ENCODE results near the gene SLC17A2. TPM values are rescaled to one million over a fixed set of nuclear protein-coding genes. Genes with fewer than 3 reads are reported as not detected.

The SLC17A2 gene
- total RNA-seq, 1 donor from 2014 or later: not detected

DNA sequence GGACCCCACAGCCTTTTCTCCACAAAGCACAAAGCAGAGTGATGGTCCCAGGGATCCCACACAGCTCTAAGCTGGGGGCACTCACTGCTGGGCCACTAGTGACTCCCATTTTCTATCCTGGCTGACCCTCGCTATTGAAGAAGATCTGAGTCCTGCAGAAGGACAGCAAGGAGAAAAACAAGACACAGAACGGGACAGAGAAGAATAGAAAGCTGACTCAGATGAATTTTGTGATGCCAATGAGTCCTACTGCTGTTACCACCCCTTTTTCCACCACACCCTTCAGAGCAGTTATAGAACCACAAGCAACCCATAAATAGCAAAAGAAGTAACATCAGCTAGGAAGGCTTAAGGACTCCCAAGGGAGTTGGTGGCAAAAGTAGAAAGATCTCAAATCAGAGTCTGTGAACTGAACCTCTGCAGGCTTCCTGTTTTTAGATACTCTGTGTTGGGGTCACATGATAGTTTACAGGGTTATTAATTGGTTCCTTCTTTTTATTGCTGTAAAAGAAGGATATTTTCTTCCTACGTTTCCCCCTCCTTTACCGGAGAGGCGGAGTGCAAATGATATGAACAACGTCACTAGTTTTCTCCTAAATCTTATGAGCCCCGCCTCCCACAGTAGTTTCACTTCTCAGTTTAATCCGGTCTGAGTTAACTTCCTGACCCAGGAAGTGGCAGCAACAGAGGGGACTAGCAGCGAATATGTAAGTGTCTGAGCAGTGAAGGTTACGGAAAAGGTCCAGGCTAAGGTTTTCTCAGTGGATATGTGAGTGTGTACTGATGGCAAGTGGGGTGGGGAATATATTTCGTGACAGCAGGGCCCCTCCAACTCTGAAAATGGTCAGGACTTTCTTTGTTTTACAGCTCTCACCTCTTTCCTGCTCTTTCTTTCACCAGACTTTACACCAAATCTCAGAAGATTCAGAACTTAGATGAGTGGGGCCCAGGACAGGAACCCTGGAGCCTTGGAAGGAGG, 31.9 kb upstream of the SLC17A2 start, which contains the start of gene TRIM38:
TRIM38 (plus strand) TSS at position 654 of the 979 bp plus-strand sequence. CDS start 3,721 bp downstream, outside the sequence.
- FAIRE-seq (no peak), DNase-seq (ENCODE audit: low read depth) (peak; percentile 83)
- H3K4me3 ChIP-seq (ENCODE audit: low read depth, low read length): peak within 1 kb of the TSS; percentile 57
- no peaks in the 10 kb centered on the region for H3K27me3 ChIP-seq (ENCODE audit: control insufficient read depth, insufficient read depth, low read length)
- TF ChIP-seq CTCF (IDR thresholded peaks at IDR 0.05; ENCODE audit: insufficient read depth, low read length, severe bottlenecking): no peak
- peaks cover 5% of the 10 kb centered on the region for H3K36me3 ChIP-seq (ENCODE audit: control insufficient read depth, insufficient read depth, low read length)

GRCh38 chr6:25961619-25962148, 31.2 kb upstream of the SLC17A2 start:
- Histone ChIP-seq H3K27me3 (ENCODE audit: control insufficient read depth, insufficient read depth, low read length) (no peaks in the 10 kb centered on the region), H3K4me3 (ENCODE audit: low read depth, low read length) (no peak overlapping the region), H3K36me3 (ENCODE audit: control insufficient read depth, insufficient read depth, low read length) (peaks cover 5% of the 10 kb centered on the region)
- FAIRE-seq (no peak), DNase-seq (ENCODE audit: low read depth) (no peak)
- TF ChIP-seq CTCF (IDR thresholded peaks at IDR 0.05; ENCODE audit: insufficient read depth, low read length, severe bottlenecking): no peak

DNA sequence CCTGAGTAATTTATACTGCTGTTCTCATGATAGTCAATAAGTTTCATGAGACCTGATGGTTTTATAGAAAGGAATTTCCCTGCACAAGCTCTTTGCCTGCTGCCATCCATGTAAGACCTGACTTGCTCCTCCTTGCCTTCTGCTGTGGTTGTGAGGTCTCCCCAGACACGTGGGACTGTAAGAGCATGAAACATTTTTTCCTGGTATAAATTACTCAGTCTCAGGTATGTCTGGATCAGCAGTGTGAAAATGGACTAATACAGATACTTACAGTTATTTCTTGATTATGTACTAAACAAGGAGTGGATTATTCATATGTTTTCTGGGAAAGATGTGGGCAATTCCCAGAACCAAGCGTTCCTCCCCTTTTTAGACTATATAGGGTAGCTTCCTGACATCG, 30.2 kb upstream of the SLC17A2 start:
- FAIRE-seq (no peak), DNase-seq (ENCODE audit: low read depth) (no peak)
- no peaks in the 10 kb centered on the region for H3K27me3 ChIP-seq (ENCODE audit: control insufficient read depth, insufficient read depth, low read length)
- TF ChIP-seq CTCF (IDR thresholded peaks at IDR 0.05; ENCODE audit: insufficient read depth, low read length, severe bottlenecking): no peak
- H3K36me3 ChIP-seq (ENCODE audit: control insufficient read depth, insufficient read depth, low read length): peaks cover 1% of the 10 kb centered on the region
- no peak overlapping the region for H3K4me3 ChIP-seq (ENCODE audit: low read depth, low read length)

DNA sequence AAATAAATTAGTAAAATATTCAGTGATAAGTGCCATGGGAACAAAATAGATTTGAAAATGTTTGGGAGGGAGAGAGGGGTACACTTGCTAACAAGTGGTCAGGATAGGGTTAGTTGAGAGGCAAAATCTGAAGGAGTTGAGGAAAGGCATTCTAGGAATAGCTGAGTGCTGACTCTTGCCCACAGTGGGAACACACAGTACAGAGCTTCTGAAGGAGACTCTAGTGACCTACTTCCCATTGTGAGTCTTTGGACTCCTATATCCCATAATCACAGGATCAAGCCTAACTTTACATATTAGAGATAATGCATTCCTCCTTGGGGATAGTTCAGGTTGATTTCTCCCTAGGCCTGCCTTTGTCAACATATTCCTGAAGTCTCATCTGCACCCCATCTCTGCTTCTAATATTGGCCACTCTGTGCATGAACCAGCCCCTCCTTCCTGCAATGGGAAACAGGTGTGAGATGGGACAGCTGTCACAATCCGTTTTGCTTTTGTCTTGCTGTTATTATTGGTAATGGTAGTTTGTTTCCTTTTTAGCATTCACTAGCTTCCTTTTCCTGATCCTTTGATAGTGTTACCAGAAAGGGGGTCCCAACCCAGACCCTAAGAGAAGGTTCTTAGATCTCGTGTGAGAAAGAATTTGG, 29.5 kb upstream of the SLC17A2 start:
- Histone ChIP-seq H3K27me3 (ENCODE audit: control insufficient read depth, insufficient read depth, low read length) (no peaks in the 10 kb centered on the region), H3K36me3 (ENCODE audit: control insufficient read depth, insufficient read depth, low read length) (peaks cover 1% of the 10 kb centered on the region), H3K4me3 (ENCODE audit: low read depth, low read length) (no peak overlapping the region)
- no peak for DNase-seq (ENCODE audit: low read depth)
- no peak for TF ChIP-seq CTCF (IDR thresholded peaks at IDR 0.05; ENCODE audit: insufficient read depth, low read length, severe bottlenecking)
- no peak for FAIRE-seq

- no peak for TF ChIP-seq CTCF (IDR thresholded peaks at IDR 0.05; ENCODE audit: insufficient read depth, low read length, severe bottlenecking)
- Histone ChIP-seq H3K36me3 (ENCODE audit: control insufficient read depth, insufficient read depth, low read length) (no peaks in the 10 kb centered on the region), H3K27me3 (ENCODE audit: control insufficient read depth, insufficient read depth, low read length) (no peaks in the 10 kb centered on the region), H3K4me3 (ENCODE audit: low read depth, low read length) (no peak overlapping the region)
- no peak for FAIRE-seq
- peak; percentile 90 for DNase-seq (ENCODE audit: low read depth)
These were observed 28.2 kb upstream of the SLC17A2 start for GRCh38 chr6:25958700-25959162.
